ENCODE measurements around the gene PAX7. TPM values are rescaled to one million over a fixed set of nuclear protein-coding genes. Genes with fewer than 3 reads are reported as not detected.
A peak's percentile ranks its signal among the peaks of the same experiment; 100 is the strongest.

Gene PAX7
- total RNA-seq, 2 donors from 2014 or later: not detected

DNA sequence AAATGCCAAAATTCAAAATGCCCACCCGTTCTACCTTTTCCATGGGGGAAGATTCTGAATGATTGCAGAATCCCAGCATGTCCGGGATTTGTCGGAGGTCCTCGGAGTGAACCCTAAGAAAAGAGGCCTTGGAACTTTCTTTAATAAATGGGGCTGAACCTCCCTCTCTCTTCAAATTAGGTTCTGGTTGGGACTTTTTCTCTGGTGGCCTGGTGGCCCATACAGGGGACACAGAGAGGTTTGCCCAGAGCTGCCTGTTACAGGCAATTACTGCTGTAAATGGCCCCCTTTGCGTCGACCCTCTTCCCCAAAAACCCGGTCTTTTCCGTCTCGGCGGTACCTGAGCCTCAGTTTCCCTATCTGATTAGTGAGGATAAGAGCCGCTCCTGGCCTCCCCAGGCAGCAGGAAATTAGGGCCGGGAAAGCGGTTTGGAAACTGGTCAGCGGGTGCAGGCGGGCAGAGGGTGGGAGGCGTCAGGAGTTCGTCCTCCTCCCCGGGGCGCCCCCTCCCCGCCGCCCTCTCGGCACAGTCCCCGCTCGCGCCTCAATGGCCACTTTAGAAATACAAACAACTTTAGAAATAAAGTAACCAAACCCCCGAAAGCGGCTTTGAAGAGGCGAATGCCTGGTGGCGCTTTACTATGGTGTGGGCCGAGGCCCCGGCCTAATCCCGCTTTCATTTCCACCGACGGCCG, 15.6 kb downstream of the PAX7 start:
- Histone ChIP-seq H3K4me1 (peaks cover 15% of the 10 kb centered on the region), H3K27me3 (peaks cover 6 to 50% of the 10 kb centered on the region in 2 donors), H3K9me3 (no peaks in the 10 kb centered on the region), H3K4me3 (no peak overlapping the region), H3K36me3 (replicated peaks in 1 of 2; ENCODE audit: insufficient read depth in 1 of 2, low read depth in 2 of 2) (no peaks in the 10 kb centered on the region), H3K27ac (no peak overlapping the region)
- intact Hi-C loops (cut with DNase I): no loop called here
- 3 to 7% methylated on average over 12 to 35 of the region's 35 CpGs for WGBS, 2 donors
- DNase-seq: no peak
- TF ChIP-seq, protein P1, sequence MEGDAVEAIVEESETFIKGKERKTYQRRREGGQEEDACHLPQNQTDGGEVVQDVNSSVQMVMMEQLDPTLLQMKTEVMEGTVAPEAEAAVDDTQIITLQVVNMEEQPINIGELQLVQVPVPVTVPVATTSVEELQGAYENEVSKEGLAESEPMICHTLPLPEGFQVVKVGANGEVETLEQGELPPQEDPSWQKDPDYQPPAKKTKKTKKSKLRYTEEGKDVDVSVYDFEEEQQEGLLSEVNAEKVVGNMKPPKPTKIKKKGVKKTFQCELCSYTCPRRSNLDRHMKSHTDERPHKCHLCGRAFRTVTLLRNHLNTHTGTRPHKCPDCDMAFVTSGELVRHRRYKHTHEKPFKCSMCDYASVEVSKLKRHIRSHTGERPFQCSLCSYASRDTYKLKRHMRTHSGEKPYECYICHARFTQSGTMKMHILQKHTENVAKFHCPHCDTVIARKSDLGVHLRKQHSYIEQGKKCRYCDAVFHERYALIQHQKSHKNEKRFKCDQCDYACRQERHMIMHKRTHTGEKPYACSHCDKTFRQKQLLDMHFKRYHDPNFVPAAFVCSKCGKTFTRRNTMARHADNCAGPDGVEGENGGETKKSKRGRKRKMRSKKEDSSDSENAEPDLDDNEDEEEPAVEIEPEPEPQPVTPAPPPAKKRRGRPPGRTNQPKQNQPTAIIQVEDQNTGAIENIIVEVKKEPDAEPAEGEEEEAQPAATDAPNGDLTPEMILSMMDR (IDR thresholded peaks at IDR 0.05): no peak
- TF ChIP-seq POLR2A (IDR thresholded peaks at IDR 0.05): no peak
- ATAC-seq: no peak

DNA sequence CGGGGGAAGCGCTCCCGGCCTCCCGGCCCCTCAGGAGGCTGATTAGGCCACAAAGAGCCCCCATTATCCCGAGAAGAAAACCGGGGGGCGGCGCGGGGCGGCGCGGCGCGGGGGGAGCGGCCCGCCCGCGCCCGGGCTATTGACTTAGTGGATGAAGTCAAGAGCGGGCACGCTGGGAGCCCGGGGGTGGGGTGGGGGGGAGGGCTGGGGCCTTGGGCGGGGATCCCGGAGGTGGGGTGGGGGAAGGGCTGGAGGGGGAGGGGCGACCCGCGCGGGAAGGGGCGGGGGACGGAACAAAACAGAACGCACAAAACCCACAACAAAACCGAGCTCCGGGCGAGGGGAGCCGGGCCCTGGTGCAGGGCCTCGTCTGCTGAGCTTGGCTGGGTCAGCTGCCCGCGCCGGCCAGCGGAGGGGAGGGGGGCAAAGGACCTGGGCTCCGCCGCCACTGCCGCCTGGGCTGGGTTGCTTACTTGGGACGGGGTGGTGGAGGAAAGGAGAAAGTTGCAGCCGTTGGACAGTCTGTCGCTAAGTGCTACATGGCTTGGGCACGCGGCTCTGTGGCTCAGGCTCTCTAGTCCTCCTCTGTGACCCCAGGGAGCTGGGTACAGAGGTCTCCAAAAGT, 16.3 kb downstream of the PAX7 start:
- peak in 1 of 4 donors; percentile 10 for DNase-seq

DNA sequence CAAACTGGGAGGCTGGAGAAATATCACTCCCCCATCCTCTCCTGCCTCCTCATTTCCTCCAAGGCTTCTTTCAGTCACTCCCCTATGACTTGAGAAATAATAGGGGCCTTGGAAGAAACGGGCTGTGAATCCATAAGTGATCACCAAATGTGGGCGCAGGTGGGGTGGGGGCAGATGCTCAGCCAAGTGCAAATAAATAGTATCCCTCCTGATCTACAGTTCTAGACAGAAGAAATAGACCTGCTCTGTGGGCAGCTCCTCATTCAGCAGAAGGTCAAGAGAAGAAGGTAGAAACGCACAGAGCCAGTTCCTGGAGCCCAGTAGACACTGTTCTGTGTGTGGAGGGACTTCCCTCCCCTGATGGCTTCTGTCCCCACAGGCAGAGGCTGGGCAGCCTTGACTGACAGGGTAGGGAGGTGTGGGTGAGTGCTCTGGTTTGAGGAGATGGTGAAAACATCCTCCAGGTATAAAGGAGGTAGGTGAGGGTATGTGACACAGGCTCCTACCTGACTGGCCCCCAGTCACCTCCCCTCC, 17.1 kb downstream of the PAX7 start:
- no peak for DNase-seq
- TF ChIP-seq POLR2A (IDR thresholded peaks at IDR 0.05): no peak
- TF ChIP-seq, protein P1 (IDR thresholded peaks at IDR 0.05): no peak
- intact Hi-C loops (cut with DNase I): no loop called here
- peaks cover 15% of the 10 kb centered on the region for H3K4me1 ChIP-seq
- 13 to 15% methylated on average over 3 of the region's 3 CpGs for WGBS, 2 donors
- ATAC-seq: no peak
- H3K36me3 ChIP-seq (replicated peaks in 1 of 2; ENCODE audit: insufficient read depth in 1 of 2, low read depth in 2 of 2): no peaks in the 10 kb centered on the region
- no peaks in the 10 kb centered on the region for H3K9me3 ChIP-seq
- H3K4me3 ChIP-seq: no peak overlapping the region
- no peak overlapping the region for H3K27ac ChIP-seq
- H3K27me3 ChIP-seq: peaks cover 6 to 52% of the 10 kb centered on the region in 2 donors

More for the DNA sequence above, 16.3 kb downstream of the PAX7 start:
- Histone ChIP-seq H3K36me3 (replicated peaks in 1 of 2; ENCODE audit: insufficient read depth in 1 of 2, low read depth in 2 of 2) (no peaks in the 10 kb centered on the region), H3K9me3 (no peaks in the 10 kb centered on the region), H3K27ac (no peak overlapping the region), H3K4me1 (peaks cover 15% of the 10 kb centered on the region), H3K27me3 (peaks cover 6 to 51% of the 10 kb centered on the region in 2 donors), H3K4me3 (no peak overlapping the region)
- no peak for ATAC-seq
- WGBS, 2 donors: 0 to 1% methylated on average over 9 to 43 of the region's 48 CpGs
- TF ChIP-seq, protein P1 (IDR thresholded peaks at IDR 0.05): no peak
- TF ChIP-seq POLR2A (IDR thresholded peaks at IDR 0.05): no peak
- intact Hi-C loops (cut with DNase I): no loop called here

DNA sequence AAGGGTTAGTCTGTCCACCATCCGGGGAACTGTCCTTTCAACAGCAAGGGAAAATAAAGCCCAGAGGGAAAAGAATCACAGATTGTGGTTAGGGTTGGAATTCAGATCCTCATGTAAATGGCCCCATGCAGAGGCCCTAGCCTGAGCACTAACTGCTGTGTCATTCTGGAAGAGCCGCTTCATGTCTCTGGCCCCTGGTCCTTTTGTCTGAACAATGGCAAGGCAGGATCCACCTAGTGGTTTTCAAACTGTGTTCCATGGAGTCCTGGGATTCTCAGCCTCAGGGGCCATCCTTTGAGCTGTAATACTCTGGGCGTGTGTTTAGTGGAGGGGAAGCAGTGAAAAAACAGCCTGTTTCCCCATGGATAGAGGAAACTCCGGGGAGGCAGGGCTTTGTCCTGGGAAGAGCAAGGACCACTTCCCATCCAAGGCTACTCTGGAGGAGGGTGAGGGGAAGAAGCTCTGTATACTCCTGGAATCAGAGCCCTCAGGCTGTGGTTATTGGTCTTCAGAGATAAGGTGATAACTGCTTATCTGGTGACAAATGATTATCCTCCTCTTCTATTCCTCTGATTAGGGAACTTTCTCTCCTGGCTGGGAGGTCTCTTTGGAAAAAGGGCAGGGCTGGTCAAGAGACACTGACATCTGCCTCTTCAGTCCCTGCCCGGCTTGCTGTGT, 19.2 kb downstream of the PAX7 start:
- Histone ChIP-seq H3K27me3 (peaks cover 6 to 60% of the 10 kb centered on the region in 2 donors), H3K4me1 (peaks cover 19% of the 10 kb centered on the region), H3K9me3 (no peaks in the 10 kb centered on the region), H3K4me3 (no peak overlapping the region), H3K27ac (no peak overlapping the region), H3K36me3 (replicated peaks in 1 of 2; ENCODE audit: insufficient read depth in 1 of 2, low read depth in 2 of 2) (no peaks in the 10 kb centered on the region)
- intact Hi-C loops (cut with DNase I): no loop called here
- 42 to 51% methylated on average over 5 of the region's 5 CpGs for WGBS, 2 donors
- ATAC-seq: no peak
- TF ChIP-seq, protein P1 (IDR thresholded peaks at IDR 0.05): no peak
- no peak for TF ChIP-seq POLR2A (IDR thresholded peaks at IDR 0.05)
- no peak for DNase-seq

Measured in body of pancreas (tissue), 4 donors.